SH-SY5Y (cell line): ENCODE measurements around the gene GSTP1.

Experiments used
- GATA2 ChIP-seq: IDR thresholded peaks from 2 replicates; pipeline ENCODE4 v1.6.1; 2011; ENCODE audit warnings: mild to moderate bottlenecking, low read depth, low read length
- GATA3 ChIP-seq: IDR thresholded peaks from 2 replicates; pipeline ENCODE4 v1.6.1; 2011; ENCODE audit warnings: low read depth, mild to moderate bottlenecking, low read length, moderate library complexity

DNA sequence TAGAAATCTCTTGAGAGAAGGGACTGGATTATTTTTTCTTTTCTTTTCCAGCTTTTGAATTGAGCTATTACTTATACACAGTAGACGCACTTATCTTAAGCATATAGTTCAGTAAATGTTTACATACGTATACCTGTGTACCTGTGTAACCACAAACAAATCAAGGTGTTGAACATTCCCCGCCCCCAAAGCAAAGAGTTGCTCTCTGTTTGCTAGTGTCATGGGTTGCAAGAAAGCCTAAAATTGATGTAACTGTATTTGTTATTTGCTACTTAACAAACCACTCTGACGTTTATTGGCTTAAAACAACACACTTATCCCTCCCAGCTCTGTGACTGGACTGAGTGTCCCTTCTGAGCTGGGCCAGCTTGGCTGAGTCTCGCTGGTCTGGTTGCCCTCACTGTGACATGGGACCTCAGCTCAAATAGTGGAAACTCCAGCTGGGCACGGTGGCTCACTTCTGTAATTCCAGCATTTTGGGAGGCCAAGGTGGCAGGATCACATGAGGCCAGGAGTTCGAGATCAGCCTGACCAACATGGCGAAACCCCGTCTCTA is 35.0 kb upstream of the GSTP1 start:
- TF ChIP-seq GATA3: no peak
- TF ChIP-seq GATA2: no peak
